Aorta (tissue), 5 donors: ENCODE data around the gene TMEM54. TPM values are rescaled to one million over a fixed set of nuclear protein-coding genes. Genes with fewer than 3 reads are reported as not detected.

Experiments used
- ATAC-seq: fragments of 200-7000 bp; cut with Tn5 transposase; one replicate; pipeline ENCODE4 v1.9.1; 2022; ENCODE audit warnings: moderate library complexity; ENCODE audit not compliant: low FRiP score
- DNase-seq, 2 donors: peaks; one replicate each; pipeline ENCODE4 v3.0.0-alpha.2; 2020
- H3K27ac ChIP-seq, 2 donors: one replicate each; pipeline ENCODE4 v1.5.1; 2013; ENCODE audit warnings: low read length in 2 of 2, mild to moderate bottlenecking in 2 of 2, moderate library complexity in 2 of 2, control low read depth in 1 of 2, inconsistent platforms in 1 of 2, low read depth in 1 of 2
- H3K27me3 ChIP-seq, 2 donors: one replicate each; pipeline ENCODE4 v1.6.1; 2013; ENCODE audit warnings: control low read depth in 1 of 2, low read length in 1 of 2, mild to moderate bottlenecking in 1 of 2, moderate library complexity in 1 of 2; ENCODE audit not compliant: insufficient read depth in 2 of 2, control insufficient read depth in 1 of 2
- H3K36me3 ChIP-seq, 2 donors: one replicate each; pipeline ENCODE4 v1.6.1; 2013; ENCODE audit warnings: control low read depth in 1 of 2, low read length in 1 of 2, mild to moderate bottlenecking in 1 of 2; ENCODE audit not compliant: insufficient read depth in 2 of 2, control insufficient read depth in 1 of 2
- H3K4me1 ChIP-seq, 2 donors: one replicate each; pipeline ENCODE4 v1.6.1; 2013; ENCODE audit warnings: low read length in 2 of 2, control low read depth in 1 of 2, mild to moderate bottlenecking in 1 of 2, moderate library complexity in 1 of 2; ENCODE audit not compliant: insufficient read depth in 2 of 2, control insufficient read depth in 1 of 2
- H3K4me3 ChIP-seq, 2 donors: one replicate each; pipeline ENCODE4 v1.5.1; 2013; ENCODE audit warnings: low read length in 2 of 2, control low read depth in 1 of 2, mild to moderate bottlenecking in 1 of 2
- H3K9me3 ChIP-seq: one replicate; pipeline ENCODE4 v1.6.1; 2013; ENCODE audit warnings: mild to moderate bottlenecking, low read length; ENCODE audit not compliant: control insufficient read depth
- WGBS, 2 donors: extraction: QIAGEN DNeasy Blood & Tissue Kit; methylation state at CpG; one replicate each; pipeline ENCODE4 v1.1.7; 2013; 5-methylcytosine and 5-hydroxymethylcytosine counted together
- intact Hi-C, 2 donors: fragments of 100-400 bp; cut with DNase I; formaldehyde crosslinking; loops; one replicate each; pipeline versions ENCODE4 v1.14.2 to v1.15.0; 2022
- polyA plus RNA-seq, 2 donors: library from polyadenylated mRNA; stranded (reverse); fragments of 200-250 nt; gene quantifications; one replicate each; pipeline ENCODE4 v1.2.3, GENCODE V29; 2013
- total RNA-seq, 2 donors: library from RNA; stranded (reverse); fragmentation: NEBNext Ultra II Directional; extraction: Animal tissue kit (Norgen Biotek cat#: 25700); gene quantifications; one replicate each; pipeline ENCODE4 v1.2.1, GENCODE V29; 2021
- donor health status: healthy with polysubstance abuse.
- donor health status: Bipolar disorder and iron deficiency.
- donor health status: DM: no; HTN: no; CAD: no.
- donor health status: DM: no; HTN: no; CAD: no.
- donor health status: DM: yes; HTN: yes; CAD: no.

The TMEM54 gene
- total and polyA plus RNA-seq, 4 donors = 21.1 to 77.5 (median 24.5) TPM

- ATAC-seq = peak; percentile 75
- no peak overlapping the region for H3K4me3 ChIP-seq
- peak; percentile 72 to 86 for DNase-seq
- 56 to 58% methylated on average over 16 of the region's 16 CpGs for WGBS, 2 donors
- H3K27me3 ChIP-seq = no peaks in the 10 kb centered on the region
- no peaks in the 10 kb centered on the region for H3K36me3 ChIP-seq
- no peak overlapping the region for H3K27ac ChIP-seq
- peaks cover 0 to 3% of the 10 kb centered on the region in 2 donors for H3K4me1 ChIP-seq
- intact Hi-C loops = no loop called here
- H3K9me3 ChIP-seq = no peaks in the 10 kb centered on the region
Observed at GRCh38 chr1:32876341-32877210, 24.6 kb downstream of the TMEM54 start.

GRCh38 chr1:32874860-32875752 is 26.1 kb downstream of the TMEM54 start:
- intact Hi-C loops = loop anchor here (5.0 kb wide), 4 partner anchors 48 to 212 kb away; partner anchors contain the start of genes S100PBP (in 1 of the 2) and YARS1 (in 1 of the 2)
- no peak overlapping the region for H3K4me3 ChIP-seq
- no peak overlapping the region for H3K27ac ChIP-seq
- peak in 1 of 2 donors; percentile 24 for DNase-seq
- H3K36me3 ChIP-seq = no peaks in the 10 kb centered on the region
- H3K9me3 ChIP-seq = no peaks in the 10 kb centered on the region
- H3K27me3 ChIP-seq = no peaks in the 10 kb centered on the region
- peaks cover 0 to 3% of the 10 kb centered on the region in 2 donors for H3K4me1 ChIP-seq
- 79 to 82% methylated on average over 5 of the region's 5 CpGs for WGBS, 2 donors
- ATAC-seq = no peak

- no peaks in the 10 kb centered on the region for H3K9me3 ChIP-seq
- 88 to 89% methylated on average over 5 of the region's 5 CpGs for WGBS, 2 donors
- intact Hi-C loops = loop anchor here (5.0 kb wide), 4 partner anchors 46 to 214 kb away; partner anchors contain the start of genes S100PBP (in 1 of the 2) and YARS1 (in 1 of the 2)
- H3K27me3 ChIP-seq = no peaks in the 10 kb centered on the region
- H3K4me3 ChIP-seq = no peak overlapping the region
- DNase-seq (peak in 1 of 2 donors; percentile 68), ATAC-seq (no peak)
- H3K4me1 ChIP-seq = peaks cover 0 to 3% of the 10 kb centered on the region in 2 donors
- no peaks in the 10 kb centered on the region for H3K36me3 ChIP-seq
- no peak overlapping the region for H3K27ac ChIP-seq
Observed at GRCh38 chr1:32873484-32873883, 27.7 kb downstream of the TMEM54 start.

DNA sequence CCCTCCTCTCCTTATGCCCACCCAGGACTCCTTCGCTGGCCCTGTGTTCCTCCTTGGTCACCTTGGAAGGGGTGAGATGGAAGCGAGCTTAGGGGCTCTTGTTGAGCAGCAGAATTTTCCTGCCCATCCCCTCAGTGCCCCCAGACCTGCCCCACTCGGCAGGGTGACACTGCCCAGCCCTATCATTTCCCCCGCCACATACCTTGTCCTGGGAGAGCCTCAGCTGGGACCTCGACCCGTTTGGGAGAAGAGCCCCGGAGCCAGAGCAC is 29.1 kb downstream of the TMEM54 start:
- Histone ChIP-seq H3K9me3 (no peaks in the 10 kb centered on the region), H3K4me1 (peaks cover 0 to 3% of the 10 kb centered on the region in 2 donors), H3K4me3 (no peak overlapping the region), H3K27ac (no peak overlapping the region), H3K36me3 (no peaks in the 10 kb centered on the region), H3K27me3 (no peaks in the 10 kb centered on the region)
- intact Hi-C loops = loop anchor here (5.0 kb wide), 4 partner anchors 45 to 215 kb away; partner anchors contain the start of genes S100PBP (in 1 of the 2) and YARS1 (in 1 of the 2)
- DNase-seq = no peak
- WGBS, 2 donors = 57 to 66% methylated on average over 7 of the region's 7 CpGs
- ATAC-seq = no peak

DNA sequence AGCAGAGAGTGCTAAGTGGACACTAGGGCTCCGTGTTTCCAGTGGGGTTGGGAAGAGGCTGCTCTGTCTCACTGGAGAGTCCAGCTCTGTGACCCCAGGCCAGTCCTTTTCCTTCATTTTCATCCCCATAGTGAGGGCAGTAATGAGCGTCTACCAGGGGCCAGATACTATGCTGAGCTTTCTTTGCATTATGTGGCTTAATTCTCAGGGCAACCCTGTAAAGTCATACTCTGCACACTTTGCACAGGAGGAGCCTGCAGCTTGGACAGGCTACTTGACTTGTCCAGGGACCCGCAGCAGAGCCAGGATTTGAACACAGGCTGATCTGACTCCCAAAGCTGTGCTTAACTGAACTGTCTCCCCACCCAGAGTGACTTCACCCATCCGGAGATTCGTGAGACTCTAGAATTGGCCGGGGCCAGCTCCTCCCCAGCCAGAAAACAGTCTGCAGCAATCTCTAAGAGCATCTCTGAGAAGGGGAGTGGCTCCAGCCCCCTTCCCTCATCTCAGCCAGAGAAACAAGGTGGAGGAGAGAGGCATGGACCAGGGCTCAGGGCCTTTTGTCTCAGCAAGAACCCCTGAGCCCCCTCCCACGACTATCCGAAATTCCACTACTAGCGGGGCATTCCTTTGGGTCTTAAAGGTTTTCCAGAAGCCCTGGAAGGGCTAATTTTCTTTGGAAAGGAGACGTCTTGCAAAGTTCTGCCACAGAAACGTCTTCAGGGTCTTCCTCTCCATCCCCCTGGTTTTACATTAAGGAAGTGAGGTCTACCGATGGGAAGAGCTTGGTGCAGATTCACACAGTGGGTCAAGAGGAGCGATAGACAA is 29.6 kb downstream of the TMEM54 start:
- H3K27me3 ChIP-seq = no peaks in the 10 kb centered on the region
- ATAC-seq (no peak), DNase-seq (peak in 1 of 2 donors; percentile 61)
- WGBS, 2 donors = 33 to 40% methylated on average over 13 of the region's 13 CpGs
- H3K27ac ChIP-seq = no peak overlapping the region
- H3K36me3 ChIP-seq = no peaks in the 10 kb centered on the region
- peaks cover 0 to 3% of the 10 kb centered on the region in 2 donors for H3K4me1 ChIP-seq
- peak overlapping the region in 1 of 2 donors; percentile 80 for H3K4me3 ChIP-seq
- H3K9me3 ChIP-seq = no peaks in the 10 kb centered on the region
- intact Hi-C loops = loop anchor here (5.0 kb wide), 4 partner anchors 44 to 216 kb away; partner anchors contain the start of genes S100PBP (in 1 of the 2) and YARS1 (in 1 of the 2)

GRCh38 chr1:32870615-32871363 is 30.4 kb downstream of the TMEM54 start, which contains the start of gene FNDC5:
Gene FNDC5 (minus strand): TSS chr1:32870912.
- H3K4me1 ChIP-seq = peaks cover 0 to 3% of the 10 kb centered on the region in 2 donors
- H3K9me3 ChIP-seq = no peaks in the 10 kb centered on the region
- H3K4me3 ChIP-seq = peak within 1 kb of the TSS; percentile 80 to 82
- no peak for ATAC-seq
- peak in 1 of 2 donors; percentile 81 for DNase-seq
- WGBS, 2 donors = 1 to 2% methylated on average over 29 to 99 of the region's 99 CpGs
- H3K27ac ChIP-seq = no peak within 1 kb of the TSS
- intact Hi-C loops = loop anchor here (5.0 kb wide), 4 partner anchors 43 to 217 kb away; partner anchors contain the start of genes S100PBP (in 1 of the 2) and YARS1 (in 1 of the 2)
- no peaks in the 10 kb centered on the region for H3K36me3 ChIP-seq
- H3K27me3 ChIP-seq = no peaks in the 10 kb centered on the region

DNA sequence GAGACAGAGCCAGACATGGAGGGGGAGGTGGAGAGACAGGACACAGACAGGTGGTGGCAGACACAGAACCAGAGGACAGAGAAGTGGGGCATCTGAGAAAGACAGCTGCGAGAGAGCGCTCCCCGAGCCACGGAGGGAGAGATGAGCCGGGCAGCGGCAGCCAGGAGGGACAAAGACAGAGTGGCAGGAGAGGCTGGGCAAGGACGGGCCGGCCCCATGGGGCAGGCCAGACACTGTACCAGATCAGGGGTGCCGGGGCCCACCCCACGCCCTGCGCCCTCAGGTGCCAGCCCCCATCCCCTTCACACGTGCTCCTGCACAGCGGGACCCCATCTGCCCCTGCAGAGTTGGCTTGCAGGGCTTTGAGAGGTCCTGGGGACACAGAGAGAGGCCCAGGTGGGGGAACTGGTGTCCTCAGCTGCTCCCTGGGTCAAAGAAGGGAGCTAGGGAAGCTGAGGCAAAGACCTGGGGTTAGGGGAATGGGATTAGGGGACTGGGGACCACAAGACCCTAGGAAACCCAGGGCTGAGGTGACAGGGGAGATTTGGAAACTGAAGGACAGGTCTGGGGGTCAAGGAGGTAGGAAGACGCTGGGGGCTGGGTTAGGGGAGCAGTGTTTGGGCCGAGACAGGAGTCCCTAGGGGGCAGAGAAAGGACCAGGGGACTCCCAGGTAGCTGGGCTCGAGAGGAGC is 31.1 kb downstream of the TMEM54 start:
- ATAC-seq = no peak
- H3K4me1 ChIP-seq = peaks cover 0 to 3% of the 10 kb centered on the region in 2 donors
- 33 to 48% methylated on average over 15 to 16 of the region's 16 CpGs for WGBS, 2 donors
- H3K27ac ChIP-seq = no peak overlapping the region
- H3K36me3 ChIP-seq = no peaks in the 10 kb centered on the region
- intact Hi-C loops = loop anchor here (5.0 kb wide), 4 partner anchors 43 to 217 kb away; partner anchors contain the start of genes S100PBP (in 1 of the 2) and YARS1 (in 1 of the 2)
- H3K4me3 ChIP-seq = peak overlapping the region; percentile 80 to 82
- peak in 1 of 2 donors; percentile 69 for DNase-seq
- H3K27me3 ChIP-seq = no peaks in the 10 kb centered on the region
- no peaks in the 10 kb centered on the region for H3K9me3 ChIP-seq
